Stimulated activated naive CD8-positive, alpha-beta T cell treated with anti-CD3 and anti-CD28 coated beads, Interleukin-15, amount 100 ng/mL, for 72 hours (primary cell): ENCODE results near the gene CEP170B.

Experiments used
- ATAC-seq: fragments of 150-1000 bp; cut with Tn5 transposase; 2 replicates; pipeline ENCODE4 v1.10.0; 2021; ENCODE audit warnings: mild to moderate bottlenecking, moderate library complexity
- DNase-seq, 2 donors: peaks; one replicate each; pipeline ENCODE4 v3.0.0; 2021 to 2022
- H3K27ac Mint-ChIP-seq, 2 donors: one replicate each; pipeline ENCODE4 v1.8.0; 2022; ENCODE audit warnings: mild to moderate bottlenecking in 2 of 2, mixed read lengths in 2 of 2, moderate library complexity in 2 of 2
- H3K27me3 Mint-ChIP-seq: one replicate; pipeline ENCODE4 v1.8.0; 2022; ENCODE audit warnings: mixed read lengths
- H3K4me1 Mint-ChIP-seq: one replicate; pipeline ENCODE4 v1.8.0; 2022; ENCODE audit warnings: mild to moderate bottlenecking, mixed read lengths
- H3K4me3 Mint-ChIP-seq, 2 donors: one replicate each; pipeline ENCODE4 v1.8.0; 2022; ENCODE audit warnings: mild to moderate bottlenecking in 2 of 2, mixed read lengths in 2 of 2, moderate library complexity in 1 of 2
- H3K9me3 Mint-ChIP-seq, 2 donors: one replicate each; pipeline ENCODE4 v1.8.0; 2022; ENCODE audit warnings: mixed read lengths in 2 of 2

Gene CEP170B

GRCh38 chr14:104924421-104925213 lies 59.5 kb downstream of the CEP170B start, which contains the start of gene PLD4:
Gene PLD4, plus strand, starts transcription at chr14:104924879. Its CDS starts 2,262 bp downstream, at chr14:104927141.
- H3K27ac Mint-ChIP-seq: peak within 1 kb of the TSS in 1 of 2 donors; percentile 78
- H3K4me3 Mint-ChIP-seq: no peak within 1 kb of the TSS
- peaks cover 15% of the 10 kb centered on the region for H3K4me1 Mint-ChIP-seq
- ATAC-seq (no peak), DNase-seq (no peak)
- H3K9me3 Mint-ChIP-seq: peaks cover 0 to 9% of the 10 kb centered on the region in 2 donors
- H3K27me3 Mint-ChIP-seq: peaks cover 23% of the 10 kb centered on the region

DNA sequence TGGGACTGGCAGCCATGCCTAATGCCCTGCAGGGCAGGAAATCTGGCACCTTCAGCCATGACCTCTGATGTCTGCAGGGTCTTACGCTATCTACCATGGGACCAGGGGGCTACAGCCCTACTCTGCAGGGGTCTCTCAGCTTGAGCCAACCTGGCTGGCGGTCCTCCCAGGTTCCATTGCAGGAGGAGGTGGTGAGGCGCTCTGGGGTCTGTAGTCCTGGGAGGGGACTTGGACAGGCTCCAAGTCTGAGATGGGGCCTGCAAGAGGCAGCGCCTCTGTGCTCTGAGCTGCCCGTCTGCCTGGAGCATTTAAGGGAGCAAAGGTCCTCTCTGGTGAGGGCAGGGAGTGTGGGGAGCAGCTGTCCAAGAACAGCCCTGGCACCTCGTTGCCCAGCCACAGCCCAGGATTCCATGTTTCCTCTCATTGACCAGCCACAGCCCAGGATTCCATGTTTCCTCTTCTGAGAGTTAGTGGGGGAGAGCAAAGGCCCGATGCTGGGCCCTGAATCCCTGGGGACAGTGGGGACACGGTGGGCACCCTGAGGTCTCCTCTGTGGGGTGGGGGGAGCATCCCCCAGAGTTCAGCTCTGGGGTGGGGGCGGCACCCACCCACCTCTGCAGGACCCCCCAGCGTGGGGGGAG lies 60.3 kb downstream of the CEP170B start:
- Mint-ChIP-seq H3K4me1 (peaks cover 15% of the 10 kb centered on the region), H3K27ac (peak overlapping the region in 1 of 2 donors; percentile 78), H3K27me3 (peaks cover 23% of the 10 kb centered on the region), H3K4me3 (no peak overlapping the region), H3K9me3 (peaks cover 0 to 9% of the 10 kb centered on the region in 2 donors)
- ATAC-seq (no peak), DNase-seq (no peak)

GRCh38 chr14:104925855-104926609 lies 61.0 kb downstream of the CEP170B start:
- DNase-seq (no peak), ATAC-seq (no peak)
- Mint-ChIP-seq H3K4me3 (no peak overlapping the region), H3K27ac (no peak overlapping the region), H3K4me1 (peaks cover 15% of the 10 kb centered on the region), H3K27me3 (peaks cover 21% of the 10 kb centered on the region), H3K9me3 (peaks cover 0 to 9% of the 10 kb centered on the region in 2 donors)

- H3K27me3 Mint-ChIP-seq: peaks cover 14% of the 10 kb centered on the region
- H3K4me1 Mint-ChIP-seq: peaks cover 15% of the 10 kb centered on the region
- H3K9me3 Mint-ChIP-seq: peaks cover 0 to 9% of the 10 kb centered on the region in 2 donors
- H3K27ac Mint-ChIP-seq: no peak overlapping the region
- DNase-seq (peak in 1 of 2 donors; percentile 39), ATAC-seq (peak; percentile 82)
- H3K4me3 Mint-ChIP-seq: no peak overlapping the region
Measured at GRCh38 chr14:104926619-104927431, 61.8 kb downstream of the CEP170B start.

DNA sequence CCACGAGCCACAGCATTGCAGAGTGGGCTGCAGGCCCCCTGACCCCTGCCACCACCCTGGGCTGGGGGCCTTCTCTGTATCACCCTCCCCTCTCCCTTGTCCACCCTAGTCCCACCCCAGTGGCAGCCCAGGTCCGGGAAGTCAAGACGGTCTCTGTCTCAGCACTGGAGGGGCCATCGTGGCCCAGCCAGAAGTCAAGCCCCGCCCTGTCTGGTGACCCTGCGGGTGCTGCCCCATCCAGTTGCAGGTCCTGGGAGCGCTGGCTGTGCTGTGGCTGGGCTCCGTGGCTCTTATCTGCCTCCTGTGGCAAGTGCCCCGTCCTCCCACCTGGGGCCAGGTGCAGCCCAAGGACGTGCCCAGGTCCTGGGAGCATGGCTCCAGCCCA lies 62.4 kb downstream of the CEP170B start:
- peaks cover 14% of the 10 kb centered on the region for H3K27me3 Mint-ChIP-seq
- H3K27ac Mint-ChIP-seq: no peak overlapping the region
- no peak for DNase-seq
- peaks cover 15% of the 10 kb centered on the region for H3K4me1 Mint-ChIP-seq
- no peak overlapping the region for H3K4me3 Mint-ChIP-seq
- H3K9me3 Mint-ChIP-seq: peaks cover 0 to 9% of the 10 kb centered on the region in 2 donors
- ATAC-seq: no peak

DNA sequence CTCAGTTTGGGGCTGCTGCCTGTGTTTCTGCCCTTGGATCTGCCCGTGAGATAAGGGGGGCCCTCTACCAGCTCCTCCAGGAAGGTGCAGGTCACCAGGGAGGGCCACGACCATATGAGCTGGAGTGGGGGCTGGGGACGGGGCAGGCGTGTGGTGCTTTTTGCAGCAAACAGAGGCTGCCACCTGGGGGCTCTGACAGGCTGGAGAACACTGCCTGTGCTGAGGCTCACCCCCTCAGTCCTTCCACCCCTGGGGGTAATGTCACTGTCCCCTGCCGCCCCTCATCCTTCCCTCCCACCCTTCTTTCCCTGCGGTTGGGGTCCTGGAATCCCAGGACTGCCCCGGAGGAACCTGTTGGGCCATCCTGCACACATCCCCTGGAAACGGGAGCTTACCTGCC lies 62.8 kb downstream of the CEP170B start:
- no peak overlapping the region for H3K4me3 Mint-ChIP-seq
- no peak for ATAC-seq
- H3K4me1 Mint-ChIP-seq: peaks cover 15% of the 10 kb centered on the region
- peaks cover 14% of the 10 kb centered on the region for H3K27me3 Mint-ChIP-seq
- no peak overlapping the region for H3K27ac Mint-ChIP-seq
- H3K9me3 Mint-ChIP-seq: peaks cover 0 to 9% of the 10 kb centered on the region in 2 donors
- no peak for DNase-seq

GRCh38 chr14:104928391-104929133 lies 63.5 kb downstream of the CEP170B start:
- H3K4me3 Mint-ChIP-seq: no peak overlapping the region
- H3K27ac Mint-ChIP-seq: no peak overlapping the region
- H3K4me1 Mint-ChIP-seq: peaks cover 15% of the 10 kb centered on the region
- ATAC-seq (no peak), DNase-seq (no peak)
- peaks cover 14% of the 10 kb centered on the region for H3K27me3 Mint-ChIP-seq
- H3K9me3 Mint-ChIP-seq: peaks cover 0 to 9% of the 10 kb centered on the region in 2 donors

DNA sequence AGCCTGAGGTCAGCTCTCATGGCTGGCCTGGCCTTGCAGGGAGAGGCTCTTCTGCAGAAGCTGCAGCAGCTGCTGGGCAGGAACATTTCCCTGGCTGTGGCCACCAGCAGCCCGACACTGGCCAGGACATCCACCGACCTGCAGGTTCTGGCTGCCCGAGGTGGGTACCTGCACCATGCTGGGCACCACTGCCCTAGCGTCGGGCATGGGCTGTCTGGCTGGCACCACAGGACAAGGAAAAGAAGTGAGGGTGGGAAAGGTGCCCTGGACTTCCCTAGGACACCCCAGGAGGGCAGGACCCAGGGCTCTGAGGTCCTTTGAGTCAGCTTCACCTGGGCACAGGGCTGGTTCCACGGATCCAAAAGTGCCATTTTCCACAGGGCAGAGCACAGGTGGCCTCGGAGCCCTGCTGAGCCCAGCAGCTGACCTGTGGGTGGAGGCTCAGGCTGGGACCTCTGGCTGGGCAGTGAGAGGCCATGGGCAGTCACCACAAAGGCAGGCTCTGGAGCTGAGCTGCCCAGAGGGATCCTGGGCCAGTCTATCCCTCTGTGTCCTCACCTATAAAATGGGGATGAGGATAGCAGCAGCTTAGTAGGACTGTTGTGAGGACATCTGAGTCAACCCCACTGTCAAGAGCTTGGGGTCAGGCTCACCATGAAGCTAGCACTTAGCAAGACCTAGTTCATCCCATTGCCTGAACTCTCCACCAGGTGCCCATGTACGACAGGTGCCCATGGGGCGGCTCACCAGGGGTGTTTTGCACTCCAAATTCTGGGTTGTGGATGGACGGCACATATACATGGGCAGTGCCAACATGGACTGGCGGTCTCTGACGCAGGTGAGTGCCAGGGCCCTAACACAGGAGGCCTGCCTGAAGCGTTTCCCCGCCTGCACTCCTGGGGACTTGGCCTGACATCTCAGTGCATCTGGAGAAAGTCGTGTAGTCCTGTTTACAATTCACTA lies 64.5 kb downstream of the CEP170B start:
- Mint-ChIP-seq H3K27me3 (peaks cover 20% of the 10 kb centered on the region), H3K27ac (no peak overlapping the region), H3K4me3 (no peak overlapping the region), H3K9me3 (no peaks in the 10 kb centered on the region), H3K4me1 (peaks cover 15% of the 10 kb centered on the region)
- DNase-seq (no peak), ATAC-seq (no peak)

DNA sequence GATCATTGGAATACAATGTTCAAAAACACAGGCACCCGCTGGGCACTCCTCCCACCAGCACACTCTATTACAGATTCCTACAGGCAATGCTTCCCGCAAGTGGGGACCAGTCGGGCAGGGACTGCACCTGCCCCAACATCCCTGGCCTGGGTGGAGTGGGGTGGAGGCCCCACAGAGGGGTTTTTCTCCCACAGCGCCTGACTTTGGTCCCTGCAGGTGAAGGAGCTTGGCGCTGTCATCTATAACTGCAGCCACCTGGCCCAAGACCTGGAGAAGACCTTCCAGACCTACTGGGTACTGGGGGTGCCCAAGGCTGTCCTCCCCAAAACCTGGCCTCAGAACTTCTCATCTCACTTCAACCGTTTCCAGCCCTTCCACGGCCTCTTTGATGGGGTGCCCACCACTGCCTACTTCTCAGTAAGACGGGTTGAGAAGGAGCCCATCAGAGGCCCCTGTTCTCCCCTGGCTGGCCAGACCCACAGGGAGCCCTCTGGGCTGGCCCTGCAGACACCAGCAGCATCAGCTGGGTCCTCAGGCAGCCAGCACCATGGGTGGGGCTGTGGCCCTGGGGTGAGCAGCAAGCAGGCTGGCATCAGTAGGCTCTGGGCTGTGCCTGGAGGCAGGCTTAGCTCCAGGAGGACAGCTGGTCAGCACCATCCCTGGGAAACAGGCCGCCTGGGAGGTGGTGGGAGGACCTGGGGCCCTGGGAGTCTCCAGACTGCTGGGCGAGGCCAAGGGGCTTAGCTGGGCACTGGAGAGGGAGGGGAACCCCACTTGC lies 65.6 kb downstream of the CEP170B start:
- ATAC-seq: no peak
- Mint-ChIP-seq H3K27me3 (peaks cover 28% of the 10 kb centered on the region), H3K9me3 (no peaks in the 10 kb centered on the region), H3K4me1 (peaks cover 15% of the 10 kb centered on the region), H3K27ac (no peak overlapping the region), H3K4me3 (no peak overlapping the region)
- DNase-seq: no peak

DNA sequence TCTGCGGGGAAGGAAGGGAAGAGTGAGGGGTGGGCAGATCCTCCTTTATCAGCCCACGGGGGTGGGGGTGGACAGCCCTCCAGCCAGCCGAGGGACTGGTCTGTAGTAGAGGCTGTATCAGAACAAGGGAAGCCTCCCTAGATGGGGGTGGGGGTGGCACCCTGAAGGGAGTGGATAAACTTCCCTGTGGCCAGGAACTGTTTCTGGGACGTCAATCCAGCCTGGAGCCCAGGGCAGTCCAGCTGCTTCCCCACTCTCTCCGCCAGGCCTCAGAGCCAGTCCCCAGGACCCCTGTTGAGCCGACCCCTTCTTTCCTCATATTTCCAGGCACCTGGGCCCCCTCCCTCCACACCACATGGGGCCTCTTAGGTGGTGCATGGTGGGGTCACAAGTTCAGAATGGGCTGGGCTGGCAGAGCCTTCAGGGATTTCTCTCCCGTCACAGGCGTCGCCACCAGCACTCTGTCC lies 66.3 kb downstream of the CEP170B start:
- ATAC-seq (no peak), DNase-seq (no peak)
- Mint-ChIP-seq H3K9me3 (no peaks in the 10 kb centered on the region), H3K27me3 (peaks cover 31% of the 10 kb centered on the region), H3K4me3 (no peak overlapping the region), H3K4me1 (peaks cover 14% of the 10 kb centered on the region), H3K27ac (no peak overlapping the region)

- Mint-ChIP-seq H3K27ac (no peak overlapping the region), H3K4me1 (peaks cover 7% of the 10 kb centered on the region), H3K4me3 (peak overlapping the region; percentile 32 to 66), H3K9me3 (no peaks in the 10 kb centered on the region), H3K27me3 (peaks cover 38% of the 10 kb centered on the region)
- DNase-seq (no peak), ATAC-seq (no peak)
Measured at GRCh38 chr14:104931771-104932675, 67.0 kb downstream of the CEP170B start.
